HEK293 (cell line): Measurements from ENCODE around the gene TP63.

Experiments
- CTCF ChIA-PET: fragments of 350-600 bp; formaldehyde crosslinking; extraction: SDS; loops from one replicate; lab custom pipeline; 2021; ENCODE audit warnings: antibody characterized with exemption; lab: Yijun Ruan, JAX
- POLR2A ChIA-PET: fragments of 300-600 bp; formaldehyde crosslinking; extraction: SDS; loops from one replicate; lab custom pipeline; 2020; ENCODE audit warnings: antibody characterized with exemption, inconsistent platforms; lab: Yijun Ruan, JAX
- H3K27ac ChIP-seq: fragments of 200-500 bp; sonication (Bioruptor generic); 2 replicates; pipeline ENCODE4 v1.5.1; 2014; ENCODE audit warnings: low read depth, low read length, control low read depth, inconsistent platforms; ENCODE audit errors: extremely low read depth
- H3K36me3 ChIP-seq, 2 experiments: fragments of 200-500 bp in 1 of 2; sonication (Bioruptor generic) in 1 of 2; 1 replicate in 1 of 2; 2 replicates in 1 of 2; pipeline ENCODE4 v1.5.1; 2014 to 2017; ENCODE audit warnings: inconsistent platforms in 2 of 2, low read length in 2 of 2; ENCODE audit not compliant: control insufficient read depth in 2 of 2, insufficient read depth in 1 of 2
- H3K4me1 ChIP-seq: fragments of 200-500 bp; sonication (Bioruptor generic); 2 replicates; pipeline ENCODE4 v1.5.1; 2014; ENCODE audit warnings: mild to moderate bottlenecking, low read length, inconsistent platforms; ENCODE audit not compliant: control insufficient read depth, insufficient read depth
- H3K4me3 ChIP-seq: 2 replicates; pipeline ENCODE4 v1.5.1; 2011; ENCODE audit warnings: low read depth, mild to moderate bottlenecking, control low read depth, low read length, moderate library complexity
- H3K9me3 ChIP-seq: fragments of 200-500 bp; sonication (Bioruptor generic); 2 replicates; pipeline ENCODE4 v1.5.1; 2014; ENCODE audit warnings: low read depth, low read length, inconsistent platforms; ENCODE audit not compliant: control insufficient read depth, insufficient read depth
- GLI2 ChIP-seq: fragments of 450-650 bp; formaldehyde crosslinking; IDR thresholded peaks from 2 replicates; pipeline ENCODE4; 2017; ENCODE audit warnings: missing biosample characterization, missing genetic modification characterization, low read depth, borderline replicate concordance
- HOXA7 ChIP-seq: sonication (generic); formaldehyde crosslinking; IDR thresholded peaks from 2 replicates; pipeline ENCODE4 v1.8.1; 2022; ENCODE audit warnings: missing genetic modification reagents, borderline replicate concordance
- KLF16 ChIP-seq: fragments of 450-650 bp; formaldehyde crosslinking; IDR thresholded peaks from 2 replicates; pipeline ENCODE4 v1.5.1; 2017; ENCODE audit warnings: missing biosample characterization, missing genetic modification characterization
- MEIS1 ChIP-seq: sonication (generic); formaldehyde crosslinking; IDR thresholded peaks from 2 replicates; pipeline ENCODE4 v1.8.1; 2022; ENCODE audit warnings: missing genetic modification reagents, mild to moderate bottlenecking, borderline replicate concordance
- RBAK ChIP-seq: fragments of 450-650 bp; formaldehyde crosslinking; IDR thresholded peaks from 2 replicates; pipeline ENCODE4 v1.5.1; 2016; ENCODE audit warnings: missing biosample characterization, missing genetic modification characterization
- SCRT2 ChIP-seq: fragments of 450-650 bp; formaldehyde crosslinking; IDR thresholded peaks from 2 replicates; pipeline ENCODE4 v1.5.1; 2016; ENCODE audit warnings: missing biosample characterization, missing genetic modification characterization
- ZBTB8A ChIP-seq: fragments of 450-650 bp; formaldehyde crosslinking; IDR thresholded peaks from 2 replicates; pipeline ENCODE4 v1.5.1; 2016; ENCODE audit warnings: missing biosample characterization, missing genetic modification characterization
- ZNF2 ChIP-seq: fragments of 450-650 bp; formaldehyde crosslinking; IDR thresholded peaks from 2 replicates; pipeline ENCODE4 v1.5.1; 2016; ENCODE audit warnings: missing biosample characterization, missing genetic modification characterization
- ZNF202 ChIP-seq: fragments of 450-650 bp; formaldehyde crosslinking; IDR thresholded peaks from 2 replicates; pipeline ENCODE4 v1.5.1; 2016; ENCODE audit warnings: missing biosample characterization, missing genetic modification characterization, borderline replicate concordance
- ZNF23 ChIP-seq: fragments of 450-650 bp; formaldehyde crosslinking; IDR thresholded peaks from 2 replicates; pipeline ENCODE4 v1.5.1; 2016; ENCODE audit warnings: missing biosample characterization, missing genetic modification characterization, borderline replicate concordance
- ZNF549 ChIP-seq: fragments of 450-650 bp; IDR thresholded peaks from 2 replicates; pipeline ENCODE4 v1.5.1; 2018; ENCODE audit warnings: missing biosample characterization, missing genetic modification characterization, mild to moderate bottlenecking, inconsistent platforms, moderate library complexity
- ZNF658 ChIP-seq: fragments of 450-650 bp; formaldehyde crosslinking; IDR thresholded peaks from 2 replicates; pipeline ENCODE4; 2016; ENCODE audit warnings: missing biosample characterization, missing genetic modification characterization
- ZNF76 ChIP-seq: fragments of 450-650 bp; formaldehyde crosslinking; IDR thresholded peaks from 2 replicates; pipeline ENCODE4; 2016; ENCODE audit warnings: low read depth, missing biosample characterization, missing genetic modification characterization, borderline replicate concordance
- TF ChIP-seq, protein P1 (sequence below): fragments of 450-650 bp; formaldehyde crosslinking; IDR thresholded peaks from 2 replicates; pipeline ENCODE4 v1.5.1; 2017; ENCODE audit warnings: missing biosample characterization, missing genetic modification characterization
- TF ChIP-seq, protein P2 (sequence below): fragments of 450-650 bp; IDR thresholded peaks from 2 replicates; pipeline ENCODE4 v1.5.1; 2018; ENCODE audit warnings: missing biosample characterization, missing genetic modification characterization
- TF ChIP-seq, protein P3 (sequence below): fragments of 450-650 bp; formaldehyde crosslinking; IDR thresholded peaks from 2 replicates; pipeline ENCODE4; 2016; ENCODE audit warnings: missing biosample characterization, missing genetic modification characterization
- TF ChIP-seq, protein P4 (sequence below): fragments of 450-650 bp; formaldehyde crosslinking; IDR thresholded peaks from 2 replicates; pipeline ENCODE4 v1.5.1; 2016; ENCODE audit warnings: missing biosample characterization, missing genetic modification characterization
- TF ChIP-seq, protein P5 (sequence below): fragments of 450-650 bp; formaldehyde crosslinking; IDR thresholded peaks from 2 replicates; pipeline ENCODE4 v1.5.1; 2017; ENCODE audit warnings: missing biosample characterization, missing genetic modification characterization
- TF ChIP-seq, protein P6 (sequence below): fragments of 450-650 bp; formaldehyde crosslinking; IDR thresholded peaks from 2 replicates; pipeline ENCODE4 v1.5.1; 2016; ENCODE audit warnings: missing biosample characterization, missing genetic modification characterization
- TF ChIP-seq, protein P7 (sequence below): fragments of 450-650 bp; formaldehyde crosslinking; IDR thresholded peaks from 2 replicates; pipeline ENCODE4 v1.5.0; 2017; ENCODE audit warnings: missing biosample characterization, missing genetic modification characterization, borderline replicate concordance

The TP63 gene

DNA sequence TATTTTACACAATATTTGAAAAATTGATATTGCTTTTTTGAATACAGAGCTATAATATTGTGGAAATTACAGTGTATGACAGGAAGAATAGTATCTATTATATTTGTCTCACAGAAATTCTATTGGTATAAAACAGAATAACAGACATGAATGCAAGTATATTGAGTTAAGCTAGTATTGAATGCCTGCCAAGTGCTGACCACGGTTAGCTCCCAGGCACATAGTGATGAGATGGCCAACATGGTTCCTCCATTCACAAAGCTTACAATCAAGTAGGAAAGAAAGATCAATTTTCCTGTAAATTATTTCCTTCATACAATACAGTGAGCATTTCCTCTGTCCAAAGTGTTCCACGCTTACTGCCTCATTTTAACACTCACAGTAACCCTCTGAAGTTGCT is 67.6 kb downstream of the TP63 start:
- Histone ChIP-seq H3K4me3 (no peak overlapping the region), H3K27ac (no peak overlapping the region), H3K9me3 (no peaks in the 10 kb centered on the region), H3K36me3 (no peaks in the 10 kb centered on the region), H3K4me1 (no peaks in the 10 kb centered on the region)
- ChIA-PET POLR2A (interaction anchor here (0.5 kb wide), 1 partner anchor 1789 kb away, joined by 3 read pairs; no protein-coding TSS in a partner anchor), CTCF (no interaction called here)
- TF ChIP-seq HOXA7 (CRISPR knock-in tag): no peak

DNA sequence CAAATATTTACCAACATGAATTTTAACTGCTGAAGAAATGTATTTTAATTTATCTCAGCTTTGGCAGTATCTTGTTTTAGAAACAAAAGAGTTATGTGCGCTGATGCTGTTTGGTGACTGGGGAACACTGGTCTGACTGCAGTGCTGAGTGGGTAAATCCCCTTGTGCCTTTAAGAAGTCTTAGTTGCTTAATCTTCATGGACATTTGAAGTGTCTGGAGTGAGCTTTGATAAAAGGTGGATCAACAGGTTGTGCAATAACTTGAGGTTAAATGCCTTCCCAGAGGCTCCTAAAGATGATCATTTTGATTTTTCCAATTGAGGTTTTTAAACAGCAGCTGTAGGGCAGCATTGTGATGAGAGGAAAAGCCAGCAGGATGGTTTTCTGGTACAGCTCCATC is 68.7 kb downstream of the TP63 start:
- ChIA-PET POLR2A (no interaction called here), CTCF (interaction anchor here (0.7 kb wide), 1 partner anchor 48 kb away, joined by 3 read pairs; no protein-coding TSS in a partner anchor)
- H3K9me3 ChIP-seq: no peaks in the 10 kb centered on the region
- H3K36me3 ChIP-seq: no peaks in the 10 kb centered on the region
- no peak overlapping the region for H3K4me3 ChIP-seq
- no peak for TF ChIP-seq ZNF23 (tag by site-specific recombination)
- TF ChIP-seq, protein P1, sequence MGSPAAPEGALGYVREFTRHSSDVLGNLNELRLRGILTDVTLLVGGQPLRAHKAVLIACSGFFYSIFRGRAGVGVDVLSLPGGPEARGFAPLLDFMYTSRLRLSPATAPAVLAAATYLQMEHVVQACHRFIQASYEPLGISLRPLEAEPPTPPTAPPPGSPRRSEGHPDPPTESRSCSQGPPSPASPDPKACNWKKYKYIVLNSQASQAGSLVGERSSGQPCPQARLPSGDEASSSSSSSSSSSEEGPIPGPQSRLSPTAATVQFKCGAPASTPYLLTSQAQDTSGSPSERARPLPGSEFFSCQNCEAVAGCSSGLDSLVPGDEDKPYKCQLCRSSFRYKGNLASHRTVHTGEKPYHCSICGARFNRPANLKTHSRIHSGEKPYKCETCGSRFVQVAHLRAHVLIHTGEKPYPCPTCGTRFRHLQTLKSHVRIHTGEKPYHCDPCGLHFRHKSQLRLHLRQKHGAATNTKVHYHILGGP (tag by site-specific recombination): no peak
- TF ChIP-seq ZNF658: no peak
- no peak for TF ChIP-seq GLI2
- no peak for TF ChIP-seq MEIS1
- no peak for TF ChIP-seq ZBTB8A (tag by site-specific recombination)
- TF ChIP-seq SCRT2 (tag by site-specific recombination): peak; percentile 49; the same call in 1 of the 2 replicates
- TF ChIP-seq, protein P2, sequence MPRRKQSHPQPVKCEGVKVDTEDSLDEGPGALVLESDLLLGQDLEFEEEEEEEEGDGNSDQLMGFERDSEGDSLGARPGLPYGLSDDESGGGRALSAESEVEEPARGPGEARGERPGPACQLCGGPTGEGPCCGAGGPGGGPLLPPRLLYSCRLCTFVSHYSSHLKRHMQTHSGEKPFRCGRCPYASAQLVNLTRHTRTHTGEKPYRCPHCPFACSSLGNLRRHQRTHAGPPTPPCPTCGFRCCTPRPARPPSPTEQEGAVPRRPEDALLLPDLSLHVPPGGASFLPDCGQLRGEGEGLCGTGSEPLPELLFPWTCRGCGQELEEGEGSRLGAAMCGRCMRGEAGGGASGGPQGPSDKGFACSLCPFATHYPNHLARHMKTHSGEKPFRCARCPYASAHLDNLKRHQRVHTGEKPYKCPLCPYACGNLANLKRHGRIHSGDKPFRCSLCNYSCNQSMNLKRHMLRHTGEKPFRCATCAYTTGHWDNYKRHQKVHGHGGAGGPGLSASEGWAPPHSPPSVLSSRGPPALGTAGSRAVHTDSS (tag by site-specific recombination): no peak
- TF ChIP-seq, protein P3, sequence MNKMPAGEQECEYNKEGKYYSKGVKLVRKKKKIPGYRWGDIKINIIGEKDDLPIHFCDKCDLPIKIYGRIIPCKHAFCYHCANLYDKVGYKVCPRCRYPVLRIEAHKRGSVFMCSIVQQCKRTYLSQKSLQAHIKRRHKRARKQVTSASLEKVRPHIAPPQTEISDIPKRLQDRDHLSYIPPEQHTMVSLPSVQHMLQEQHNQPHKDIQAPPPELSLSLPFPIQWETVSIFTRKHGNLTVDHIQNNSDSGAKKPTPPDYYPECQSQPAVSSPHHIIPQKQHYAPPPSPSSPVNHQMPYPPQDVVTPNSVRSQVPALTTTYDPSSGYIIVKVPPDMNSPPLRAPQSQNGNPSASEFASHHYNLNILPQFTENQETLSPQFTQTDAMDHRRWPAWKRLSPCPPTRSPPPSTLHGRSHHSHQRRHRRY: no peak
- H3K27ac ChIP-seq: no peak overlapping the region
- H3K4me1 ChIP-seq: no peaks in the 10 kb centered on the region

DNA sequence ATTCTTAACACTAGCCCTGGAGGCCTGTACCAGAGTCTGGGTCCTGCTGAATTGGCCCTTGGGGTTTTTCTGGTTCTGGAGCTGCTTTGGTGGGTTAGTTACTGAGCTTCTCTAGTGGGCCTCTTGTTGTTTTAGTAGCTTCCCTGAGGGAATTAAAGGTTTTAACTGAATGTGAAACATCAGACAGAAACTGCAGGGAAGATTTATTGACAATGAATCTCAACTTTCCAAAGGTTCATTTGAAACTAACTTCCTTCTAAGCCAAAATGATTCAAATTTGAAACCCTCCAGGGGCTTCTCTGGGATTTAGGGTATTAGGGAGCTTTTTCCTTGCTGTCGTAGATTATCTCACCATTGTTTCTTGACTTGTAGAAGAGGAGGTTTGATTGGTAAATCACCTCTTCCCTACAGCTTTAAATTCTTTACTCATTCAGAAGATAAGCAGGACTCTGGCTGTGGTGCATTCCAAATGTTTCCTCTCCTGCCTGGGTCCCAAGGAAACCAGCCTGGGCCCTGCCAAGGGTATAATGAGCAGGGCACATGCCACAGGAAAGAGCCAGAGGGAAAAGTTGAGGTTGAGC is 71.0 kb downstream of the TP63 start:
- no peak overlapping the region for H3K4me3 ChIP-seq
- H3K9me3 ChIP-seq: no peaks in the 10 kb centered on the region
- POLR2A ChIA-PET: no interaction called here
- no peaks in the 10 kb centered on the region for H3K36me3 ChIP-seq
- no peak overlapping the region for H3K27ac ChIP-seq
- CTCF ChIA-PET: interaction anchor here (0.5 to 0.6 kb wide), 2 partner anchors 36 to 167 kb away, joined by 3 read pairs; no protein-coding TSS in a partner anchor
- H3K4me1 ChIP-seq: no peaks in the 10 kb centered on the region
- TF ChIP-seq ZNF202 (tag by site-specific recombination) (no peak), ZNF549 (tag by site-specific recombination) (no peak), KLF16 (tag by site-specific recombination) (no peak), ZNF2 (no peak), RBAK (no peak), ZNF76 (no peak)
- TF ChIP-seq, protein P4, sequence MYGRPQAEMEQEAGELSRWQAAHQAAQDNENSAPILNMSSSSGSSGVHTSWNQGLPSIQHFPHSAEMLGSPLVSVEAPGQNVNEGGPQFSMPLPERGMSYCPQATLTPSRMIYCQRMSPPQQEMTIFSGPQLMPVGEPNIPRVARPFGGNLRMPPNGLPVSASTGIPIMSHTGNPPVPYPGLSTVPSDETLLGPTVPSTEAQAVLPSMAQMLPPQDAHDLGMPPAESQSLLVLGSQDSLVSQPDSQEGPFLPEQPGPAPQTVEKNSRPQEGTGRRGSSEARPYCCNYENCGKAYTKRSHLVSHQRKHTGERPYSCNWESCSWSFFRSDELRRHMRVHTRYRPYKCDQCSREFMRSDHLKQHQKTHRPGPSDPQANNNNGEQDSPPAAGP (tag by site-specific recombination): no peak
- TF ChIP-seq, protein P5, sequence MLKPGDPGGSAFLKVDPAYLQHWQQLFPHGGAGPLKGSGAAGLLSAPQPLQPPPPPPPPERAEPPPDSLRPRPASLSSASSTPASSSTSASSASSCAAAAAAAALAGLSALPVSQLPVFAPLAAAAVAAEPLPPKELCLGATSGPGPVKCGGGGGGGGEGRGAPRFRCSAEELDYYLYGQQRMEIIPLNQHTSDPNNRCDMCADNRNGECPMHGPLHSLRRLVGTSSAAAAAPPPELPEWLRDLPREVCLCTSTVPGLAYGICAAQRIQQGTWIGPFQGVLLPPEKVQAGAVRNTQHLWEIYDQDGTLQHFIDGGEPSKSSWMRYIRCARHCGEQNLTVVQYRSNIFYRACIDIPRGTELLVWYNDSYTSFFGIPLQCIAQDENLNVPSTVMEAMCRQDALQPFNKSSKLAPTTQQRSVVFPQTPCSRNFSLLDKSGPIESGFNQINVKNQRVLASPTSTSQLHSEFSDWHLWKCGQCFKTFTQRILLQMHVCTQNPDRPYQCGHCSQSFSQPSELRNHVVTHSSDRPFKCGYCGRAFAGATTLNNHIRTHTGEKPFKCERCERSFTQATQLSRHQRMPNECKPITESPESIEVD (tag by site-specific recombination): no peak
- TF ChIP-seq, protein P6, sequence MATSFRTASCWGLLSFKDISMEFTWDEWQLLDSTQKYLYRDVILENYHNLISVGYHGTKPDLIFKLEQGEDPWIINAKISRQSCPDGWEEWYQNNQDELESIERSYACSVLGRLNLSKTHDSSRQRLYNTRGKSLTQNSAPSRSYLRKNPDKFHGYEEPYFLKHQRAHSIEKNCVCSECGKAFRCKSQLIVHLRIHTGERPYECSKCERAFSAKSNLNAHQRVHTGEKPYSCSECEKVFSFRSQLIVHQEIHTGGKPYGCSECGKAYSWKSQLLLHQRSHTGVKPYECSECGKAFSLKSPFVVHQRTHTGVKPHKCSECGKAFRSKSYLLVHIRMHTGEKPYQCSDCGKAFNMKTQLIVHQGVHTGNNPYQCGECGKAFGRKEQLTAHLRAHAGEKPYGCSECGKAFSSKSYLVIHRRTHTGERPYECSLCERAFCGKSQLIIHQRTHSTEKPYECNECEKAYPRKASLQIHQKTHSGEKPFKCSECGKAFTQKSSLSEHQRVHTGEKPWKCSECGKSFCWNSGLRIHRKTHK: no peak
- TF ChIP-seq, protein P7, sequence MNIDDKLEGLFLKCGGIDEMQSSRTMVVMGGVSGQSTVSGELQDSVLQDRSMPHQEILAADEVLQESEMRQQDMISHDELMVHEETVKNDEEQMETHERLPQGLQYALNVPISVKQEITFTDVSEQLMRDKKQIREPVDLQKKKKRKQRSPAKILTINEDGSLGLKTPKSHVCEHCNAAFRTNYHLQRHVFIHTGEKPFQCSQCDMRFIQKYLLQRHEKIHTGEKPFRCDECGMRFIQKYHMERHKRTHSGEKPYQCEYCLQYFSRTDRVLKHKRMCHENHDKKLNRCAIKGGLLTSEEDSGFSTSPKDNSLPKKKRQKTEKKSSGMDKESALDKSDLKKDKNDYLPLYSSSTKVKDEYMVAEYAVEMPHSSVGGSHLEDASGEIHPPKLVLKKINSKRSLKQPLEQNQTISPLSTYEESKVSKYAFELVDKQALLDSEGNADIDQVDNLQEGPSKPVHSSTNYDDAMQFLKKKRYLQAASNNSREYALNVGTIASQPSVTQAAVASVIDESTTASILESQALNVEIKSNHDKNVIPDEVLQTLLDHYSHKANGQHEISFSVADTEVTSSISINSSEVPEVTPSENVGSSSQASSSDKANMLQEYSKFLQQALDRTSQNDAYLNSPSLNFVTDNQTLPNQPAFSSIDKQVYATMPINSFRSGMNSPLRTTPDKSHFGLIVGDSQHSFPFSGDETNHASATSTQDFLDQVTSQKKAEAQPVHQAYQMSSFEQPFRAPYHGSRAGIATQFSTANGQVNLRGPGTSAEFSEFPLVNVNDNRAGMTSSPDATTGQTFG (tag by site-specific recombination): no peak
